HCT116 (cell line): ENCODE data around the gene SPINT2. TPM values are rescaled to one million over a fixed set of nuclear protein-coding genes. Genes with fewer than 3 reads are reported as not detected.

Experiments used
- ATAC-seq: fragments of 200-7000 bp; cut with Tn5 transposase; 2 replicates; pipeline ENCODE4 v1.9.1; 2020; ENCODE audit warnings: mild to moderate bottlenecking, moderate library complexity
- BruUV-seq: library from RNA; stranded (reverse); fragments of 400-500 nt; replicated peaks from 2 replicates; lab custom pipeline; 2021; lab: Mats Ljungman, UMichigan
- CTCF ChIA-PET: fragments of 300-600 bp; sonication (Branson Sonifier 250); formaldehyde crosslinking; loops from one replicate; lab custom pipeline; 2021; ENCODE audit warnings: antibody characterized with exemption; lab: Charles Lee
- POLR2A ChIA-PET: fragments of 300-600, 350-600 bp; sonication (Branson Sonifier 250); formaldehyde crosslinking; loops from one replicate; lab custom pipeline; 2021; ENCODE audit warnings: antibody characterized with exemption; lab: Charles Lee
- RAD21 ChIA-PET, 2 experiments: fragments of 300-600 bp; sonication (Branson Sonifier 250); formaldehyde crosslinking; loops; one replicate each; lab custom pipeline; 2023; ENCODE audit warnings: low total read pairs in 2 of 2; ENCODE audit not compliant: uncharacterized antibody in 2 of 2, unreplicated experiment in 2 of 2, low non-redundant PET in 1 of 2; lab: Charles Lee
- DNase-seq: peaks from one replicate; pipeline ENCODE4 v3.0.0-alpha.2; 2010; ENCODE audit warnings: low read depth, low spot score
- H2AFZ ChIP-seq: fragments of 200-600 bp; shearing (Covaris generic), sonication (generic); 2 replicates; pipeline ENCODE4 v1.6.1; 2017; ENCODE audit warnings: low read depth, mixed run types, mixed read lengths, antibody characterized with exemption, low read length; ENCODE audit not compliant: poor library complexity, severe bottlenecking
- H3K27ac ChIP-seq: 2 replicates; pipeline ENCODE4 v1.5.1; 2012; ENCODE audit warnings: low read depth, low read length
- H3K27me3 ChIP-seq: fragments of 200-600 bp; sonication (generic); 2 replicates; pipeline ENCODE4 v1.6.1; 2016; ENCODE audit warnings: mixed run types, low read length, mixed read lengths; ENCODE audit not compliant: insufficient read depth
- H3K36me3 ChIP-seq, 2 experiments: fragments of 200-500 bp in 1 of 2; fragments of 200-600 bp in 1 of 2; sonication (Bioruptor generic) in 1 of 2; sonication (generic) in 1 of 2; 2 replicates each; pipeline versions ENCODE4 v1.5.1 to v1.6.1; 2014 to 2016; ENCODE audit warnings: low read length in 2 of 2, inconsistent platforms in 1 of 2, mixed read lengths in 1 of 2, mixed run types in 1 of 2; ENCODE audit not compliant: insufficient read depth in 2 of 2, control insufficient read depth in 1 of 2
- H3K4me1 ChIP-seq, 2 experiments: fragments of 200-600 bp in 1 of 2; sonication (generic) in 1 of 2; 2 replicates each; pipeline versions ENCODE4 v1.5.1 to v1.6.1; 2012 to 2017; ENCODE audit warnings: low read length in 2 of 2, inconsistent platforms in 1 of 2, mild to moderate bottlenecking in 1 of 2, mixed read lengths in 1 of 2, mixed run types in 1 of 2, moderate library complexity in 1 of 2; ENCODE audit not compliant: insufficient read depth in 2 of 2, control insufficient read depth in 1 of 2
- H3K4me2 ChIP-seq: fragments of 200-600 bp; sonication (generic); 2 replicates; pipeline ENCODE4 v1.6.1; 2017; ENCODE audit warnings: mixed run types, low read length, mixed read lengths
- H3K4me3 ChIP-seq, 2 experiments: fragments of 200-600 bp in 1 of 2; sonication (generic) in 1 of 2; replicated peaks in 1 of 2; 2 replicates each; pipeline ENCODE4 v1.5.1; 2011 to 2016; ENCODE audit warnings: low read length in 2 of 2, control low read depth in 1 of 2, low read depth in 1 of 2, mild to moderate bottlenecking in 1 of 2, mixed read lengths in 1 of 2, mixed run types in 1 of 2
- H3K79me2 ChIP-seq: fragments of 200-600 bp; sonication (generic); 2 replicates; pipeline ENCODE4 v1.6.1; 2017; ENCODE audit warnings: mild to moderate bottlenecking, mixed run types, low read length, moderate library complexity, mixed read lengths; ENCODE audit not compliant: insufficient read depth
- H3K9ac ChIP-seq: fragments of 200-600 bp; sonication (generic); 2 replicates; pipeline ENCODE4 v1.6.1; 2016; ENCODE audit warnings: low read length, mixed read lengths
- H3K9me2 ChIP-seq: fragments of 200-600 bp; sonication (generic), shearing (Covaris generic); 2 replicates; pipeline ENCODE4 v1.6.1; 2017; ENCODE audit warnings: mixed run types, mild to moderate bottlenecking, moderate library complexity; ENCODE audit not compliant: insufficient read depth
- H3K9me3 ChIP-seq, 2 experiments: fragments of 200-500 bp in 1 of 2; fragments of 200-600 bp in 1 of 2; sonication (Bioruptor generic) in 1 of 2; sonication (generic) in 1 of 2; 2 replicates each; pipeline ENCODE4 v1.6.1; 2014 to 2017; ENCODE audit warnings: low read length in 2 of 2, mixed read lengths in 2 of 2, inconsistent platforms in 1 of 2, low read depth in 1 of 2, mild to moderate bottlenecking in 1 of 2, mixed run types in 1 of 2, moderate library complexity in 1 of 2; ENCODE audit not compliant: control insufficient read depth in 1 of 2, insufficient read depth in 1 of 2
- H4K20me1 ChIP-seq: fragments of 200-600 bp; sonication (generic), shearing (Covaris generic); 2 replicates; pipeline ENCODE4 v1.6.1; 2017; ENCODE audit warnings: mixed run types, mild to moderate bottlenecking, moderate library complexity; ENCODE audit not compliant: insufficient read depth
- ATF3 ChIP-seq: IDR thresholded peaks from 2 replicates; pipeline ENCODE4 v1.6.1; 2012
- CEBPB ChIP-seq: IDR thresholded peaks from 2 replicates; pipeline ENCODE4 v1.6.1; 2012; ENCODE audit warnings: low read depth
- FOSL1 ChIP-seq: IDR thresholded peaks from 2 replicates; pipeline ENCODE4 v1.6.1; 2012; ENCODE audit warnings: low read depth
- ZNF274 ChIP-seq: fragments of 200-500 bp; sonication (Bioruptor generic); IDR thresholded peaks from 2 replicates; pipeline ENCODE4 v1.6.1; 2014; ENCODE audit warnings: mild to moderate bottlenecking, low read depth, low read length, inconsistent platforms
- intact Hi-C: fragments of 100-400 bp; cut with micrococcal nuclease; formaldehyde crosslinking; loops from 2 replicates; pipeline ENCODE4 v1.10.0; 2022
- total RNA-seq: library from RNA; stranded (reverse); gene quantifications from one replicate; pipeline ENCODE4 v1.2.1, GENCODE V29; 2021; ENCODE audit not compliant: unreplicated experiment

SPINT2 gene
- total RNA-seq, 1 experiment from 2014 or later, result 500 TPM

DNA sequence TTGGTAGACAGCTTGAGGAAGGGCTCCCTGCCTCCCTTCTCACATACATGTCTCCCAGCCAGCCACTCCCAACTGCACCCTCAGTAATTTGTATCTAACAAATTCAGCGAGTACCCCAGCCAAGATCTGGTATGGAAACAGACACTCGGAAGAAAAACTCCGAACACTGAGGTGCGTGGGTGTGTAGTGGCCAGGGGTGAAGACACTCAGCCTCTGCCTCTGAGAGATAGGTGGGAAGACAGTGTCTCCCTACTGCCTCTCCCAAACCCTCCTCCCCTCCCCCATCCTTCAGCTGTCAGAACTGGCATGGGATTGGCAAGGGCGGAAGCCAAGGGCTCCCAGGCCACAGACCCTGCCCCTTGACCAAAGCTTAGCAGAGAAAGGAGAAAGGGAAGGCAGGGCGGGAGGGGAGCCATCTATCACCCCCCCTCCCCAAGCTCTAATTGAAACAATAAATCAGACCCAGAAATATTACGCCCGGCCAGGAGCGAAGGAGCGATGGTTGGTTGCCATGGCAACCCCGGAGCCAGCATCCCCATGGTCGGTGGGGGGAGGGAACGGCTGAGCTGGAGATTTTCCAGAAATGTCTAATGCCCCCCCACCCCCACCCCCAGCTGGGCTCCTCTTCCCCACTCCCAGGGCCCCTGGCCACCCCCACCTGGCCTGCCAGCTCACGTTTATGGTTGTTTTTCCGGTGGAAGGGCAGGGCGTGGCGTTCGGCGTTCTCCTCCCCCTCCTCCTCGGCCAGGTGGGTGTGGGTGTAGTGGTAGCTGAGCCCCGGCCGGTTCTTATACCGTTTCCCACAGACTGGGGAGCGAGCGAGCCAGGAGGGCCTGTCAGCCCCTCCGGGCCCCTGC lies 47.4 kb upstream of the SPINT2 start:
- Histone ChIP-seq H4K20me1 (no peaks in the 10 kb centered on the region), H3K36me3 (peaks cover 0 to 2% of the 10 kb centered on the region in 2 experiments; a peak in 1 of 4 replicates), H3K4me3 (no peak overlapping the region), H3K79me2 (no peaks in the 10 kb centered on the region), H3K27me3 (no peaks in the 10 kb centered on the region), H3K9ac (no peak overlapping the region), H3K27ac (no peak overlapping the region), H3K9me3 (no peaks in the 10 kb centered on the region), H2AFZ (no peak overlapping the region), H3K9me2 (no peaks in the 10 kb centered on the region), H3K4me1 (no peaks in the 10 kb centered on the region), H3K4me2 (no peak overlapping the region)
- ChIA-PET POLR2A (no interaction called here), RAD21 (no interaction called here), CTCF (no interaction called here)
- intact Hi-C loops, result no loop called here
- DNase-seq, result no peak
- TF ChIP-seq ZNF274 (no peak), FOSL1 (no peak), ATF3 (no peak)
- no TSS peak for BruUV-seq
- ATAC-seq, result no peak

DNA sequence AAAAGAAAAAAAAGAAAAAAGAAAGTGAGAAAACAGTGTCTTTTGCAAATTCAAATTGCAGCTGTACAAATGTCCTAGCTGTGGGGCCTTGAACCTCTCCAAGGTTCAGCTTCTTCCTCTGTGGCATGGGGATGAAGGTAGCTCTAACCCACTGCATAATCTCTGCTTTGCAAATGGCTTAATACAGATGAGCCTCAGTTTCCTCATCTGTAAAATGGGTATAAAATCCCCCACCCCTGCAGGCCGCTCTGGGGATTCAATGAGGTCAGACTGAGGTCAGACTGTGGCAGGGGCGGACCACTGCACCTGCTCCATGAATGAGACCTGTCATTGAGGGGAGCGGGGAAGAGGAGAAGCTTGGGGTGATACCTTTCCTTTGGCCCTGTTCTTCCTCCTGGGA lies 46.2 kb upstream of the SPINT2 start:
- Histone ChIP-seq H3K4me1 (peaks cover 0 to 1% of the 10 kb centered on the region in 2 experiments; a peak in 1 of 4 replicates), H3K9me3 (no peaks in the 10 kb centered on the region), H3K36me3 (peaks cover 0 to 2% of the 10 kb centered on the region in 2 experiments; a peak in 1 of 4 replicates), H3K27ac (no peak overlapping the region), H3K4me2 (no peak overlapping the region), H3K27me3 (no peaks in the 10 kb centered on the region), H3K9ac (no peak overlapping the region), H3K9me2 (no peaks in the 10 kb centered on the region), H4K20me1 (no peaks in the 10 kb centered on the region), H3K4me3 (no peak overlapping the region), H3K79me2 (no peaks in the 10 kb centered on the region), H2AFZ (no peak overlapping the region)
- no peak for DNase-seq
- no peak for ATAC-seq
- no TSS peak for BruUV-seq
- intact Hi-C loops, result no loop called here
- ChIA-PET CTCF (no interaction called here), RAD21 (no interaction called here), POLR2A (no interaction called here)
- no peak for TF ChIP-seq CEBPB
